ENCODE results near the gene OPALIN. TPM values are rescaled to one million over a fixed set of nuclear protein-coding genes. Genes with fewer than 3 reads are reported as not detected.

The OPALIN gene
- polyA plus RNA-seq, 1 of the 3 experiments (the other 2 are of a cell fraction): not detected

DNA sequence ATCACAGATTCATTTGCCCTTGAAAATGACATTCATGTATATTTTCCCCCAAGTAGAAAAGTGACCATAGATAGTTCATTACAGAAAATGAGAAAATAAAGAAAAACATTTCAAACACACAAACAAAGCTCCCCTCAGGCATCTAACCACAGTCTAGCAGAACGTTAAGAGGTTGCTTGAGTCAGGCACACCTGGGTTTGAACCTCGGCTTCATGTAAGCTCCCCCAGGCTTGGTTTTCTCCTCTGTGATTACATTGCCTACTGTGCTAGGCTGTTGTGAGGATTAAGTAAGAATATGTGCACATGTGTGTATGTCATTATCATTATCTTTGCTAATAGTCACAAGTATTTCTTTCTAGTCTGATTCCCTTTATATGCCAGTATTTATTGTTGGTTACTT lies 45.5 kb downstream of the OPALIN start:
- no peaks in the 10 kb centered on the region for H3K9me2 ChIP-seq
- TF ChIP-seq FOXM1 (IDR thresholded peaks at IDR 0.05; ENCODE audit: low read depth) (no peak), TAF1 (IDR thresholded peaks at IDR 0.05; ENCODE audit: borderline replicate concordance, low read depth, low read length) (no peak), GATA2 (CRISPR knock-in tag; IDR thresholded peaks at IDR 0.05) (no peak), YY1 (IDR thresholded peaks at IDR 0.05; ENCODE audit: low read depth) (no peak), CHD2 (IDR thresholded peaks at IDR 0.05; ENCODE audit: low read length, partially characterized antibody) (no peak), MXI1 (IDR thresholded peaks at IDR 0.05; ENCODE audit: low read depth, low read length) (no peak), RCOR1 (IDR thresholded peaks at IDR 0.05; ENCODE audit: low read length) (no peak), ELF1 (IDR thresholded peaks at IDR 0.05) (no peak), SIN3A (IDR thresholded peaks at IDR 0.05; ENCODE audit: borderline replicate concordance, low read depth, low read length) (no peak), NRF1 (IDR thresholded peaks at IDR 0.05; ENCODE audit: low read depth, low read length) (no peak)
- TF ChIP-seq, protein P1, sequence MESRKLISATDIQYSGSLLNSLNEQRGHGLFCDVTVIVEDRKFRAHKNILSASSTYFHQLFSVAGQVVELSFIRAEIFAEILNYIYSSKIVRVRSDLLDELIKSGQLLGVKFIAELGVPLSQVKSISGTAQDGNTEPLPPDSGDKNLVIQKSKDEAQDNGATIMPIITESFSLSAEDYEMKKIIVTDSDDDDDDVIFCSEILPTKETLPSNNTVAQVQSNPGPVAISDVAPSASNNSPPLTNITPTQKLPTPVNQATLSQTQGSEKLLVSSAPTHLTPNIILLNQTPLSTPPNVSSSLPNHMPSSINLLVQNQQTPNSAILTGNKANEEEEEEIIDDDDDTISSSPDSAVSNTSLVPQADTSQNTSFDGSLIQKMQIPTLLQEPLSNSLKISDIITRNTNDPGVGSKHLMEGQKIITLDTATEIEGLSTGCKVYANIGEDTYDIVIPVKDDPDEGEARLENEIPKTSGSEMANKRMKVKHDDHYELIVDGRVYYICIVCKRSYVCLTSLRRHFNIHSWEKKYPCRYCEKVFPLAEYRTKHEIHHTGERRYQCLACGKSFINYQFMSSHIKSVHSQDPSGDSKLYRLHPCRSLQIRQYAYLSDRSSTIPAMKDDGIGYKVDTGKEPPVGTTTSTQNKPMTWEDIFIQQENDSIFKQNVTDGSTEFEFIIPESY (IDR thresholded peaks at IDR 0.05; ENCODE audit: borderline replicate concordance, low read depth): no peak
- TF ChIP-seq, protein P2, sequence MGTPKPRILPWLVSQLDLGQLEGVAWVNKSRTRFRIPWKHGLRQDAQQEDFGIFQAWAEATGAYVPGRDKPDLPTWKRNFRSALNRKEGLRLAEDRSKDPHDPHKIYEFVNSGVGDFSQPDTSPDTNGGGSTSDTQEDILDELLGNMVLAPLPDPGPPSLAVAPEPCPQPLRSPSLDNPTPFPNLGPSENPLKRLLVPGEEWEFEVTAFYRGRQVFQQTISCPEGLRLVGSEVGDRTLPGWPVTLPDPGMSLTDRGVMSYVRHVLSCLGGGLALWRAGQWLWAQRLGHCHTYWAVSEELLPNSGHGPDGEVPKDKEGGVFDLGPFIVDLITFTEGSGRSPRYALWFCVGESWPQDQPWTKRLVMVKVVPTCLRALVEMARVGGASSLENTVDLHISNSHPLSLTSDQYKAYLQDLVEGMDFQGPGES (IDR thresholded peaks at IDR 0.05; ENCODE audit: low read depth, low read length): no peak
- TF ChIP-seq, protein P3, sequence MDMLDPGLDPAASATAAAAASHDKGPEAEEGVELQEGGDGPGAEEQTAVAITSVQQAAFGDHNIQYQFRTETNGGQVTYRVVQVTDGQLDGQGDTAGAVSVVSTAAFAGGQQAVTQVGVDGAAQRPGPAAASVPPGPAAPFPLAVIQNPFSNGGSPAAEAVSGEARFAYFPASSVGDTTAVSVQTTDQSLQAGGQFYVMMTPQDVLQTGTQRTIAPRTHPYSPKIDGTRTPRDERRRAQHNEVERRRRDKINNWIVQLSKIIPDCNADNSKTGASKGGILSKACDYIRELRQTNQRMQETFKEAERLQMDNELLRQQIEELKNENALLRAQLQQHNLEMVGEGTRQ (IDR thresholded peaks at IDR 0.05; ENCODE audit: borderline replicate concordance, low read depth, low read length): no peak
- TF ChIP-seq, protein P4, sequence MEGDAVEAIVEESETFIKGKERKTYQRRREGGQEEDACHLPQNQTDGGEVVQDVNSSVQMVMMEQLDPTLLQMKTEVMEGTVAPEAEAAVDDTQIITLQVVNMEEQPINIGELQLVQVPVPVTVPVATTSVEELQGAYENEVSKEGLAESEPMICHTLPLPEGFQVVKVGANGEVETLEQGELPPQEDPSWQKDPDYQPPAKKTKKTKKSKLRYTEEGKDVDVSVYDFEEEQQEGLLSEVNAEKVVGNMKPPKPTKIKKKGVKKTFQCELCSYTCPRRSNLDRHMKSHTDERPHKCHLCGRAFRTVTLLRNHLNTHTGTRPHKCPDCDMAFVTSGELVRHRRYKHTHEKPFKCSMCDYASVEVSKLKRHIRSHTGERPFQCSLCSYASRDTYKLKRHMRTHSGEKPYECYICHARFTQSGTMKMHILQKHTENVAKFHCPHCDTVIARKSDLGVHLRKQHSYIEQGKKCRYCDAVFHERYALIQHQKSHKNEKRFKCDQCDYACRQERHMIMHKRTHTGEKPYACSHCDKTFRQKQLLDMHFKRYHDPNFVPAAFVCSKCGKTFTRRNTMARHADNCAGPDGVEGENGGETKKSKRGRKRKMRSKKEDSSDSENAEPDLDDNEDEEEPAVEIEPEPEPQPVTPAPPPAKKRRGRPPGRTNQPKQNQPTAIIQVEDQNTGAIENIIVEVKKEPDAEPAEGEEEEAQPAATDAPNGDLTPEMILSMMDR (IDR thresholded peaks at IDR 0.05): no peak
- TF ChIP-seq, protein P5, sequence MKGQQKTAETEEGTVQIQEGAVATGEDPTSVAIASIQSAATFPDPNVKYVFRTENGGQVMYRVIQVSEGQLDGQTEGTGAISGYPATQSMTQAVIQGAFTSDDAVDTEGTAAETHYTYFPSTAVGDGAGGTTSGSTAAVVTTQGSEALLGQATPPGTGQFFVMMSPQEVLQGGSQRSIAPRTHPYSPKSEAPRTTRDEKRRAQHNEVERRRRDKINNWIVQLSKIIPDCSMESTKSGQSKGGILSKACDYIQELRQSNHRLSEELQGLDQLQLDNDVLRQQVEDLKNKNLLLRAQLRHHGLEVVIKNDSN (IDR thresholded peaks at IDR 0.05; ENCODE audit: borderline replicate concordance, low read depth): no peak
- H2AFZ ChIP-seq (ENCODE audit: low read depth): no peak overlapping the region
- no peak overlapping the region for H3K9ac ChIP-seq
- no peaks in the 10 kb centered on the region for H3K4me1 ChIP-seq (ENCODE audit: control insufficient read depth in 1 of 2, insufficient read depth in 2 of 2, low read depth in 1 of 2, low read length in 1 of 2)
- POLR2A ChIA-PET: no interaction called here
- no peak overlapping the region for H3K27ac ChIP-seq (ENCODE audit: low read depth in 2 of 2, low read length in 1 of 2)
- no peaks in the 10 kb centered on the region for H3F3A ChIP-seq (replicated peaks; ENCODE audit: insufficient read depth)
- CTCF ChIA-PET: interaction anchor here (1.1 kb wide), 1 partner anchor 28 kb away, joined by 4 read pairs; no protein-coding TSS in a partner anchor
- no peak overlapping the region for H3K4me2 ChIP-seq
- no peaks in the 10 kb centered on the region for H3K9me3 ChIP-seq
- no peak overlapping the region for H3K4me3 ChIP-seq (ENCODE audit: low read depth in 2 of 2, low read length in 1 of 2)
- H3K27me3 ChIP-seq (ENCODE audit: insufficient read depth): no peaks in the 10 kb centered on the region; the same call in 1 of the 2 replicates
- H3K36me3 ChIP-seq (replicated peaks in 1 of 2; ENCODE audit: control insufficient read depth in 1 of 2, insufficient read depth in 2 of 2, low read length in 1 of 2): no peaks in the 10 kb centered on the region
- DNase-seq: no peak
- WGBS (ENCODE audit: low lambda C conversion rate): 31% methylated on average over 2 of the region's 2 CpGs
- H3K79me2 ChIP-seq (ENCODE audit: insufficient read depth): no peaks in the 10 kb centered on the region
- H4K20me1 ChIP-seq (ENCODE audit: insufficient read depth): no peaks in the 10 kb centered on the region
